Sigmoid colon (tissue), 4 donors: ENCODE data around the gene NNMT.

Experiments
- EP300 ChIP-seq, 4 donors: sonication (generic); formaldehyde crosslinking; IDR thresholded peaks; one replicate each; pipeline ENCODE4 v1.6.1; 2017; ENCODE audit warnings: antibody characterized with exemption in 4 of 4
- POLR2A ChIP-seq, 2 donors: fragments of 450-650 bp; IDR thresholded peaks; one replicate each; pipeline ENCODE4 v1.6.1; 2016; ENCODE audit warnings: antibody characterized with exemption in 2 of 2, mild to moderate bottlenecking in 2 of 2, moderate library complexity in 2 of 2
- POLR2AphosphoS5 ChIP-seq, 4 donors: sonication (generic); formaldehyde crosslinking; IDR thresholded peaks; one replicate each; pipeline ENCODE4 v1.6.1; 2017; ENCODE audit warnings: antibody characterized with exemption in 4 of 4
- TF ChIP-seq, protein P1 (sequence below), 4 experiments: fragments of 450-650 bp in 3 of 4; fragments of 200-600 bp in 1 of 4; IDR thresholded peaks; one replicate each; pipeline ENCODE4 v1.5.1; 2016 to 2019; ENCODE audit warnings: antibody characterized with exemption in 4 of 4, mild to moderate bottlenecking in 3 of 4, moderate library complexity in 2 of 4

DNA sequence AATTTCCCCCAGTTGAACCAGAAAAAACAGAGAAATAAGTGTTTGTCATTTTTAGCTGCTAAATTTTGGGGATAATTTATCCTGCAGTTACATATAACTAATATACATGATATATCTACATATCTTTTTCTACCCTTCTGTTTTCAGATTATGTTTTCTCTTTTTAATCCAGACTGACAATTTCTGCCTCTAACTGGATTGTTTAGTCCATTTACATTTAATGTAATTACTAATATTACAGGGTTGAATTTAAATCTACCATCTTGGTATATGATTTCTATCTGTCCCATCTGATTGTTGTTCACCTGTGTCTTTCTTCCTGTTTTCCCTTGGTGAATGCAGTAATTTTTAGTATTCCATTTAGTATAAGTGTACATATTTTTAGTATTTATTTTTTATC lies 5.7 kb downstream of the NNMT start:
- TF ChIP-seq POLR2A (IDR thresholded peaks at IDR 0.05) (no peak), EP300 (IDR thresholded peaks at IDR 0.05) (no peak), POLR2AphosphoS5 (IDR thresholded peaks at IDR 0.05) (no peak)
- TF ChIP-seq, protein P1, sequence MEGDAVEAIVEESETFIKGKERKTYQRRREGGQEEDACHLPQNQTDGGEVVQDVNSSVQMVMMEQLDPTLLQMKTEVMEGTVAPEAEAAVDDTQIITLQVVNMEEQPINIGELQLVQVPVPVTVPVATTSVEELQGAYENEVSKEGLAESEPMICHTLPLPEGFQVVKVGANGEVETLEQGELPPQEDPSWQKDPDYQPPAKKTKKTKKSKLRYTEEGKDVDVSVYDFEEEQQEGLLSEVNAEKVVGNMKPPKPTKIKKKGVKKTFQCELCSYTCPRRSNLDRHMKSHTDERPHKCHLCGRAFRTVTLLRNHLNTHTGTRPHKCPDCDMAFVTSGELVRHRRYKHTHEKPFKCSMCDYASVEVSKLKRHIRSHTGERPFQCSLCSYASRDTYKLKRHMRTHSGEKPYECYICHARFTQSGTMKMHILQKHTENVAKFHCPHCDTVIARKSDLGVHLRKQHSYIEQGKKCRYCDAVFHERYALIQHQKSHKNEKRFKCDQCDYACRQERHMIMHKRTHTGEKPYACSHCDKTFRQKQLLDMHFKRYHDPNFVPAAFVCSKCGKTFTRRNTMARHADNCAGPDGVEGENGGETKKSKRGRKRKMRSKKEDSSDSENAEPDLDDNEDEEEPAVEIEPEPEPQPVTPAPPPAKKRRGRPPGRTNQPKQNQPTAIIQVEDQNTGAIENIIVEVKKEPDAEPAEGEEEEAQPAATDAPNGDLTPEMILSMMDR (IDR thresholded peaks at IDR 0.05), result no peak
